GM10847 (cell line): ENCODE measurements around the gene SAT2.
A peak's percentile ranks its signal among the peaks of the same experiment; 100 is the strongest.

Experiments used
- POLR2A ChIP-seq: IDR thresholded peaks from 2 replicates; pipeline ENCODE4 v1.6.1; 2011; ENCODE audit not compliant: insufficient read length; ENCODE audit errors: extremely low read depth

Gene SAT2

GRCh38 chr17:7614425-7615264 is 13.0 kb downstream of the SAT2 start, which contains the start of gene FXR2:
FXR2 (minus strand) TSS chr17:7614897; CDS start chr17:7614532, 365 bp downstream.
- peak; percentile 52 for TF ChIP-seq POLR2A

DNA sequence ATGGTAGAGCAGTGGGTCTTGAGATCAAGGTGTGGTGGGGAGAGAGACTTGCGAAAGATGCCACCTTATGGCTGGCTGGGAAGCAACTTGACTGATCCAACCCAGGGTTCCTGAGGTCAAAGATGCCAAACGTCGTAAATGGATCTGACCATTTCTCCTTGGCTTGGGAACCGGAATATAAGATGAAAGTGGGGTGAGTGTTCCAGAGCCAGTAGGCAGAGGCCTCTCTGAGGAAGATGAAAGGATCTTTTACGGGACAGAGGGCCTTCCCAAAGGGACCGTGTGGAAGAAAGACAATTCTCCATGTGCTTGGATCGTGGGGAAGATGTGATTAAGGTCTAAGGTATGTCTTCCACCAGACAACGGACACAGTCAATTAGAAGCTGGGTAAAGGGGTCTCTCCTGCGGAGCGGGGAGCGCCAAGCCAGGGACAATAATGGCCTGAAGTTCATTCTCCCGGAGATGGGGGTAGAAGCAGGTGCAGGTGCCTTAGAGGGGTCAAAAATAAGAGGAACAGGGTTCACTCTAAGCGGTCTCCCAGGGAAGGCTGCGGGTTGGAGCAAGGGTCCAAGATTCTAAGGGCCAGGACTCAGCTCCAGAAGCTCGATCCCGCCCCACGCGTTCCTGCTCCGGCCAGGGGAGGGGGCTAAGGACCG is 13.7 kb downstream of the SAT2 start:
- no peak for TF ChIP-seq POLR2A

GRCh38 chr17:7612294-7612640 is 15.4 kb downstream of the SAT2 start:
- no peak for TF ChIP-seq POLR2A

DNA sequence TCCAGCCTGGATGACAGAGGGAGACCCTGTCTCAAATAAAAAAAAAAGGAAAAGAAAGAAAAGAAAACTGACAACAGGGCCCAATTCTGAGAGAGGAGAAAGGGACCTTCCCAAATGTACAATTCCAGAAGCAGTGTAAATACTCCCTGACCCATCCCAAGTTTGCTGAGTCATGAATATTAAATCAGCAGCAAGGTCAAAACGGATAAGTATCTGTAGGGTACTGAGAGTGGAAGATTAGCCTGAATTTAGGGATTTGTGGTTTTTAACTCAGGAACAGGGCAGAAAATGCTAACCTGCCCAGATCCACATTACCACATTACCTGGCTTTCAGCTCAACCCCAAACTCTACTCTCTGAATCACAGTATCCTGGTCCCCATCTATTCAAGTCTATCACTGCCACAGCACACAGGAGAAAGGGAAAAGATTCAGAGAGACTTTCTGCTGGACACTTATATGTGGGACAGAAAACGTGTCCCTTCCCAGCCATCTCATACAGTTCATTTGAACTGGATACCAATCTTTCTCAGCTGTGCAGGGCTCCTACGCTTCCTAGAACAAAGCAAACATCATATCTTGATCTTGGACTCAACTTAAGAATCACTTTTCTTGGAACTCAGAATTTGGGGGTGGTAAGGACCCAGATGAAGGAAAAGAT is 15.9 kb downstream of the SAT2 start:
- no peak for TF ChIP-seq POLR2A

GRCh38 chr17:7610641-7611040 is 17.0 kb downstream of the SAT2 start:
- TF ChIP-seq POLR2A: no peak

- TF ChIP-seq POLR2A: no peak
Measured at GRCh38 chr17:7606280-7606679, 21.3 kb downstream of the SAT2 start.

DNA sequence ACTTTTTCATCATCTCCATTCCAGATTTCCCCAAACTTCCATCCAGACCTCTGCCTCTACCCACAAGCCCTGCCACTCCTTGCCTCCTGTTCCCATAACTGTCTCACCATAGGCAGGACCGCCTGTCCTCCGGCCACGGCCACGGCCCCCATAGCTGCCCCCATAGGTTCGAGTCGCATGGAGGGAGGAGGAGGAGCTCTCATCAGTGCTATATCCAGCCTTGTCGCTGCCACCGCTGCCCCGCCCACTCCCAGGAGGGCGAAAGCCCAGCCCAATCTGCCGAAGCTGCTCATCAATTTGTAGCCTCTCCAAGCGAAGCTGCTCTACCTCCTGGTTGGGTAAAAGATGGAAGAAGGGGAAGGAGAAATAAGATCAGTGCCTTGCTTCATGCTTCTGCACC is 34.3 kb downstream of the SAT2 start:
- TF ChIP-seq POLR2A: no peak

- no peak for TF ChIP-seq POLR2A
Measured at GRCh38 chr17:7592422-7593021, 35.1 kb downstream of the SAT2 start.

DNA sequence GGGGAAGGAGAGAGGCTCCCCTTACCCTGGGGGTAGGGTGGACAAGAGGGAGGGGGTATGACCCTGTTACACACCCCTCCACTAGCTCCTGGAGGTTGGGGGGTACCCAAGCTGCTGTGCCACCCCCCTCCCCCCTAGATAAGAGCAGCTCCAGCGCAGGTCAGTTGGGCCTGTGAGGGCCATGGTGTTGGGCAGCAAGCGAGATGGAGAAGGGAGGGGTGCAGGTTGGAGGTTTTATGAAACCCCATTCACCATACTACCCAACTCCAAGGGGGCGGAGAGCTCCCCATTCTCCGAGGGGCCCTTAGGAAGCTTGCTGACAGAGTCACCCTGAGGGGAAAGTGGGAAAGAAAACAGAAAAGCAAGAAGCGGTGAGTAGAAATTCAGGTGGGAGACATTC is 36.0 kb downstream of the SAT2 start:
- no peak for TF ChIP-seq POLR2A

GRCh38 chr17:7590743-7591142 is 36.9 kb downstream of the SAT2 start:
- TF ChIP-seq POLR2A: no peak

GRCh38 chr17:7589891-7590691 is 37.5 kb downstream of the SAT2 start, which contains the start of gene SOX15:
SOX15 (minus strand) TSS chr17:7590094; CDS start chr17:7589676, 418 bp downstream.
- TF ChIP-seq POLR2A: no peak

DNA sequence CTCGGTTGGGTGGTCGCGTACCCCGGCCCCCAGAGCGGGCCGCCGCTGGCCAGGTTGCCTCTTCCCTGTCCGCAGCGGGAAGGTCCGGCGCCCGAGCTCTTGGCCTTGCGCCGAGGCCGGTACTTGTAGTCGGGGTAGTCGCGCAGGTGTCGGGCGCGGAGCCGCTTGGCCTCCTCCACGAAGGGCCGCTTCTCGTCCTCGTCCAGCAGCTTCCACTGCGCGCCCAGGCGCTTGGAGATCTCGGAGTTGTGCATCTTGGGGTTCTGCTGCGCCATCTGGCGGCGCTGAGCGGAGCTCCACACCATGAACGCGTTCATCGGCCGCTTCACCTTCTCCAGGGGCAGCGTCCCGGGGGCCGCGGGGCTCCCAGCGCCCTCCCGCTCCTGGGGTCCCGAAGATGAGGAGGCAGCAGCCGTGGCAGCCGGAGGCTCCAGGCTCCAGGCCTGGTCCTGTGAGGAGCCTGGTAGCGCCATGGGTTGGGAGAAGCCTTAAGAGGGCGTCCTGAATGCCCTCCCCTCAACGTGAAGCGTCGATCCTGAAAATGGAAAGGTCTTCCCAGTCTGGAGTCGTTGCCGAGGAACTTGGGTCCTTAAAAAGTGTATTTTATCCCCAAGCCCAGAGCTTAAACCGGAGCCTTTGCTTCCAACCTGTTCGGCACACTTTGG is 38.3 kb downstream of the SAT2 start:
- TF ChIP-seq POLR2A: no peak

GRCh38 chr17:7588553-7589203 is 38.9 kb downstream of the SAT2 start:
- no peak for TF ChIP-seq POLR2A
